ENCODE data around the gene SPATA3. TPM values are rescaled to one million over a fixed set of nuclear protein-coding genes. Genes with fewer than 3 reads are reported as not detected.
"Not testable (repeated sequence)": the region's sequence is repeated elsewhere in the genome, so short reads cannot be mapped to it uniquely, and the experiment has no call there.

SPATA3 gene
- total RNA-seq, 1 donor from 2014 or later, result not detected

DNA sequence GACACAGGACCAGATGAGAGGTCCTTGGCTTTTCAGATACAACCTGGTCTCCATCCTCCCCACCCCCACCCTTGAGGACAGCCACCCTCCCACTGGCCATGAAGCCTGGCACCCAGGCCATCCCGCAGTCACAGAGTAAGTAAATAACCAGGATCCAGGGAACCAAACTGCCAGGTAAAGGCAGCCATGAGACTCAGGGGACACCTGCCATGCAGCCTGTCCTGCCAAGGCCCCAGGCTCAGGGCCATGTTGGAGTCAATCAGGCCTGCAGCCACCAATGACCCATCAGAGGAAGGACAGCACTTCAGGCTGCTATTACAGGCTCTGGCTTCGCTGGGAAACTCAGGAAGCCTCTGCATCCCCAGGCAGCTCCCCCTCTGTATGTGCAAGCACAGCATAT is 15.6 kb downstream of the SPATA3 start:
- intact Hi-C loops (cut with DNase I), result no loop called here
- no peak for ATAC-seq
- DNase-seq (ENCODE audit: low spot score), result no peak

DNA sequence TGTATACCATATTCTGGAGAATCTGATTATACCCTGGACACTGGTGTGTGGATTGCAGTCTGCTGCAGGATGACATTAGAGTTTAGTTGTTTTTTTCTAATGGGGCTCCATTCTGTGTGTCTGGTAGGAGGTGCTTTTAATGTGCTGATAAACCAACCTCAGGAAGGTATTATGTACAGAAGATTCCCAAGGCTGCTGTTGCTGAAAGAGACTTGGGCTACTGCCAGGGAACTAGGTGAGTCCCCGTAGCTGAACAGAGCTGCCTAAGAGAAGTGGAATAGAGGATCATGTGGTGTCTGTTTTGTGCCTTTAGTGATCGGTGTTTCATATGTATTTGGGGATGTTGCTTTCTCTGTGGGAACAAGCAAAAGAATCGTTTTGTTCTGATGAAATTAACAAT is 16.5 kb downstream of the SPATA3 start:
- ATAC-seq (no peak), DNase-seq (ENCODE audit: low spot score) (no peak)
- intact Hi-C loops (cut with DNase I), result no loop called here

DNA sequence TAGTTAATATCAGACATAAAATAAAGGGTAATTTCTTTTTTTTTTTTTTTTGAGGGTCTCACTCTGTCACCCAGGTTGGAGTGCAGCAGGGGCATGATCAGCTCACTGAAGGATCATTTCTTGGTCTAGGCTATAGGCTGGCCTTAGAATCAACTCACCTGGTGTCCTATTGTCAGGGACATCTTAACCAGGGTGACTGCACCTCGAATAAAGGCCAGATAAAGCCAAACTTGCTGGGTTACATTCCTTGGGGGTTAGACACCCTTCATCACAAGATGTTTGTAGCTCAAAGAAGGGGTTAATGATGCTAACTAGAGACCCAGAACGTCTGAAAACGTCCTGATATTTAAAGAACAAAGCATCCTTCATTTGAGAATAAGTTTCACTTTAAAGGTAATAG is 17.9 kb downstream of the SPATA3 start:
- ATAC-seq, result no peak
- DNase-seq (ENCODE audit: low spot score), result no peak
- intact Hi-C loops (cut with DNase I), result no loop called here

DNA sequence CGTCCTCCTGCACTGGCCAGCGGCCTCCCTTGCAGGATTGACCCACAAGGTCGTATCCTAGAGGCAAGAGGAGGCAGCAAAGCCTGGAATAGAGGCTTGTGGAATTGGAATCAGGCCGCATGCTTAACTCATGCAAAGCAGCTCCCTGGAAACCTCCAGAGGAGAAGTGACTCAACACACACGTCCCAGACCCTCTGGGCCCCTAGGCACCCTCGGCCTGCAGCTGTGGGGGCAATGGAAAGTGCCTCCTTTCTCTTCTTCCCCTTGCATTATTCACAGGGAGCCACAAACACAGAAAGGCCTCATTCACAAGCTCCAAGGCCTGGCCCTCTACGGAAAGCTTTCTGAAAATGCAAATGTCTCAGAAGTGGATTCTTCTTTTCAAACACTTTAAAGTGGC is 19.6 kb downstream of the SPATA3 start:
- DNase-seq (ENCODE audit: low spot score) (no peak), ATAC-seq (no peak)
- intact Hi-C loops (cut with DNase I), result no loop called here

DNA sequence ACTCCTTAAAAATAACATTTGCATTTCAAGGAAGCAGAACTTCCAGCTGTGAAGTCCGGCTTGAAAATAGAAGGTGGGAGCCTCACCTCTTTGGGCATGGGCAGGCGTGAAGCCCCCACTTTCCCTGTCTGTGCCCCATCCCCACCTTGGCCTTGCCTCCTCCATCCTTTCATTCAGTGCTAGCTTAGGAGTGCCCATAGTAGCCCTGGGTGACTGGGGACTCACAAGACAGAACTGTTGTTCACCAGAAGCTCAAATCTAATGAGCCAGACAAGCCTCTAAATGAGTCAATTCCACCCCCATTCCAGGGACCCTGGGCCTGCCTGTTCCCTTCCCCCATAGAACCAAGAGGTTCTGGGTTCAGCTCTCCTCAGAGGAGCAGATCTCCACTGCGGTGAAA is 20.0 kb downstream of the SPATA3 start:
- intact Hi-C loops (cut with DNase I), result no loop called here
- DNase-seq (ENCODE audit: low spot score), result no peak
- no peak for ATAC-seq

DNA sequence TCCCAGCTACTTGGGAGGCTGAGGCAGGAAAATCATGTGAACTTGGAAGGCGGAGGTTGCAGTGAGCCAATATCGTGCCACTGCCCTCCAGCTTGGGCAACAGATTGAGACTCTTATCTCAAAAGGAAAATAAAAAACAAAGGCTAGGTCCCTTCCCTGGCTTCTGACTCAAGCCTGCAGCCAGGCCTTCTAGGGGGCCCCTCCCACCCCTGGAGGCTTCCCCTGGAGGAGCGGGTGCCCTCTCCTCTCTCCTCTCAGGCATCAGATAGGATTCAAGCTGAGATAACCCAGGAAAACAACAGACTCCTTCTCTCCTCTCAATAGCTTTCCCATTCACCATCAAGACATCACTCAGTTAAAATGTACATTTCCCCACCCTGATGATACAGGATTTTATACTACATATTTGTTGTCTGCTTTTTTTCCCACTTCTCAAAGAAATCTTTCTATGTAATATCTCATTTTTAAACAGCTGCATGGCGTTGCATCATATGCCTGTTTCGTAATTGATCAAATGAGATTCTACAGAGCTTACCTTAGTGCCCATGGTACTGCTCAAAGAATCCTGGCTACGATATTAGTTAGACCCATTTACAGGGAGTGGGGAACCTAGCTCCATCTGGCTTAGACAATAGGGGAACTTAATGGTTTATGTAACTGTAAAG is 20.8 kb downstream of the SPATA3 start:
- ATAC-seq, result no peak
- no peak for DNase-seq (ENCODE audit: low spot score)

DNA sequence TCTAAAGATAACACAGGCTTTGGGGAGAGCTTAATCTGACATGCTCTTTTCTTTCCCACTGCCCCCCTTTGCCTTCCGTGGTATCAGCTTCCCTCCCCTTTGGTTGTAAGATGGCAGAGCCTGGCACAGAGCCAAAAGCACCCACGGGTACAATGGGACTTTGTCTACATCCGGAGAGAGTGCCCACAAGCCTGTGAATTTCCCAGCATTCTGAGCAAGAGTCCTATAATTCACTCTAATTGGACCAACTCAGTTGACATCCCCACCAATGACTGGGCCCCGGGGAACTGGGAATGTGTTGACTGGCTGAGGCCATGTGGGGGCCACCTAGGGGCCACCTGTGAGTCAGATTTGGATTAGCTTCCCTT is 21.3 kb downstream of the SPATA3 start:
- peak; percentile 80 for DNase-seq (ENCODE audit: low spot score)
- intact Hi-C loops (cut with DNase I), result no loop called here

More for the DNA sequence above, 20.8 kb downstream of the SPATA3 start:
- intact Hi-C loops (cut with DNase I), result no loop called here

DNA sequence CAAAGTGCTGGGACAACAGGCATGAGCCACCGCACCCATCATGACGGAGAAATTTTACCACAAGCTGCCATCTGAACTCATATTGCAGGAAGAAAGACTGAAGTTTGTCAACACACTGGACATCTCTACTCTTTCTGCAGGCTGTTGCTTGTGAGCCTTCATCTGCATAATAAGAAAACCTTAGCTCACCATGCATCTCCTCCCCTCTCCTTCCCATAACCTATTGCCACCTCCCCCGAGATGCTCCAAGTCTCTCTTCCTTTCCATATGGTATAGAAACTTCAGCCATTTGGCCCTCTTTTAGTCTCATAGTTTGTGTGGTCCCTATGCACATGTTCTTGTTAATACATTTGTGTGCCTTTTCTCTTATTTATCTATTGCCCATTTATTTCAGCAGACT is 22.3 kb downstream of the SPATA3 start:
- intact Hi-C loops (cut with DNase I), result no loop called here
- no peak for ATAC-seq
- no peak for DNase-seq (ENCODE audit: low spot score)

More for the DNA sequence above, 21.3 kb downstream of the SPATA3 start:
- peak; percentile 51 for ATAC-seq

DNA sequence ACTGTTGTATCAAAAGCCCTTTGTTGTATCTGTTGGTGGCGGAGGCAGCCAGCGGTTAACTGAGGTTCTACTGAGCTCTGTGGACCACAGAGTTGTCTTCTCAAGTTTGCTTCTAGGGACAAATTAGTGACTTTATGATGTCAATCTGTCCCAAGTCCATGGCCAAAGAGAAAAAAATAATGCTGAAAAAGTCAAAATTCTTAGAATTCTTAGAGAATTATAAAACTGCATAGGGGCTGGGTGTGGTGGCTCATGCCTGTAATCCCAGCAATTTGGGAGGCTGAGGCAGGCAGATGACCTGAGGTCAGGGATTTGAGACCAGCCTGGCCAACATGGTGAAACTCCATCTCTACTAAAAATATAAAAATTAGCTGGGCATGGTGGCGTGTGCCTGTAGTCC is 29.1 kb downstream of the SPATA3 start:
- ATAC-seq; intact Hi-C loops (cut with DNase I); DNase-seq (ENCODE audit: low spot score): not testable (repeated sequence)

DNA sequence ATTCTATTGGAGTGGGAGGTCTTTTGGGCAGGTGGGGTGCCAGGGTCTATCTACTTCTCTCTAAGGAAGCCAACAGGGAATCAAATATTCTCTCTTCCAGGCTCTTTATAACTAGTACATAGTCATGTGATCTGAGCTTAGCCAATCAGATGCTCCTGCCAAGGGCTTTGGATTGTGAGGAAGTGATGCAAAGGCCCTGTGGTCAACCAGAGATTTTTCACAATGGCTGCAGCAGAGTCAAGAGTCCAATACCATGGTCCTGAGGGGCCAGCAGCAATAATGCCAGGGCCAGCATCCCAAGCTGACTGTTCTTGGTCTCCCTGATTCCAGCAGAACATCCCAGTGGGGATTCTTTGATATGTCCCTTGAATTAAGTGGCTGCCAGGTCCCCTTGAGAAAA is 33.0 kb downstream of the SPATA3 start:
- intact Hi-C loops (cut with DNase I), result no loop called here
- DNase-seq (ENCODE audit: low spot score) (no peak), ATAC-seq (no peak)

DNA sequence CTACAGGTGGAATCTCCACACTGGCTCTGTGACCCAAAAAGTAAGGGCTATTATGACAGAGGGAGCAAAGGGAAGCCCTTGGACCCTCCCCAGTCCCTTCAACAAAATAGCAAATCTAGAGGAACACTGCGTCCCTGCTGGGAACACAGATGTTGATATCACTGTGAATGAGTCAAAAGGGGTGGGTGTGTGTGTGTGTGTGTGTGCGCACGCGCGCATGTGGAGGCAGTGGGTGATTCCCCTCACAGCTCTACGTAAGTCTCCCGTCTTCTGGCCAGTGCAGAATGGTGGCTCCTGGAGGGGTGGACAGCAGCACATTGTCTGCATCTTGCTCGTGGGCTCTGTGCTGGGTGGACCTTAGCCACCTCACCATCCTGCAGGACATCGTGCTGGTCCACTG is 33.6 kb downstream of the SPATA3 start:
- intact Hi-C loops (cut with DNase I), result no loop called here
- DNase-seq (ENCODE audit: low spot score) (no peak), ATAC-seq (no peak)

DNA sequence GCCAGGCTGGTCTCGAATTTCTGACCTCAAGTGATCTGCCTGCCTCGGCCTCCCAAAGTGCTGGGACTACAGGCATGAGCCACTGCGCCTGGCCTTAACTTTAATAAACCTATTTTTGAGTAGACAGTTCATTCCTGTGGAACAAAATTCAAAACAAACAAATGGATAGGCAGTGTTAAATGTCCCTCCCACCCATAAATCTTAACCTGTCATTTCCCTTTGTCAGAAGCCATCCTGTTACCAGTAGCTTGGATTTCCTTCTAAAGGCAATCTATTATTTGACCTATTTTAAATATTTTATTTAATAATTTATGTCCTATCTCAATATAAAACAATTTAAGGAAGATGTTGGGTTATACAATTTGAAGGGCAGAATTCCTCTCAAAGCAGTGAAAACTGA is 34.8 kb downstream of the SPATA3 start:
- no peak for ATAC-seq
- intact Hi-C loops (cut with DNase I), result no loop called here
- no peak for DNase-seq (ENCODE audit: low spot score)

DNA sequence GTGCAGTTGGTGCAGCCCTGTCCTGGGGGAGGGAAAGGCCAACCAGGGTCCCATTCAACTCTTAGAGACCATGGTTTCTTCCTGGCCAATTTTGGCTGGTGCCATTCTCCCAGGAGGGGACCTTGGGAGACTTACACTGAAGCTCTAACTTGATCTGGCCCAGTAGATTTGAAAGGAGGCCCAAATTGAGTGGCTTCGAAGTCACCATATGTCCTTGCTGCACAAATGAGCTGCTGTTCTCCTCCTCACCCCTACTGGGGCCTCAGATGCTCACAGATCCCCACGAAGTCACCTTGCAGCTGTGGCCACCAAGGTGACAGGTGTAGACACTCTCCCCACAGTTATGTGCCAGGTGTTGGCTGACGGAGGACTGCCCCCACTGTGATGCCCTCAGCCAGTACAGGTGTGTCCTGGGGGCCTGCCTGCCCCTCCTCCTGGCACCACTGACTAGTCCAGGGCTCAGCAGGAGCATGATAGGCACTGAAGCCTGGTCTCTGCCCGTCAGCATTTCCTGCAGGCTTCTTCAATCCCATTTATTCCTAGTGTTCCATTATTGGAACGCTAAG is 36.7 kb downstream of the SPATA3 start:
- intact Hi-C loops (cut with DNase I), result no loop called here
- no peak for DNase-seq (ENCODE audit: low spot score)
- no peak for ATAC-seq

DNA sequence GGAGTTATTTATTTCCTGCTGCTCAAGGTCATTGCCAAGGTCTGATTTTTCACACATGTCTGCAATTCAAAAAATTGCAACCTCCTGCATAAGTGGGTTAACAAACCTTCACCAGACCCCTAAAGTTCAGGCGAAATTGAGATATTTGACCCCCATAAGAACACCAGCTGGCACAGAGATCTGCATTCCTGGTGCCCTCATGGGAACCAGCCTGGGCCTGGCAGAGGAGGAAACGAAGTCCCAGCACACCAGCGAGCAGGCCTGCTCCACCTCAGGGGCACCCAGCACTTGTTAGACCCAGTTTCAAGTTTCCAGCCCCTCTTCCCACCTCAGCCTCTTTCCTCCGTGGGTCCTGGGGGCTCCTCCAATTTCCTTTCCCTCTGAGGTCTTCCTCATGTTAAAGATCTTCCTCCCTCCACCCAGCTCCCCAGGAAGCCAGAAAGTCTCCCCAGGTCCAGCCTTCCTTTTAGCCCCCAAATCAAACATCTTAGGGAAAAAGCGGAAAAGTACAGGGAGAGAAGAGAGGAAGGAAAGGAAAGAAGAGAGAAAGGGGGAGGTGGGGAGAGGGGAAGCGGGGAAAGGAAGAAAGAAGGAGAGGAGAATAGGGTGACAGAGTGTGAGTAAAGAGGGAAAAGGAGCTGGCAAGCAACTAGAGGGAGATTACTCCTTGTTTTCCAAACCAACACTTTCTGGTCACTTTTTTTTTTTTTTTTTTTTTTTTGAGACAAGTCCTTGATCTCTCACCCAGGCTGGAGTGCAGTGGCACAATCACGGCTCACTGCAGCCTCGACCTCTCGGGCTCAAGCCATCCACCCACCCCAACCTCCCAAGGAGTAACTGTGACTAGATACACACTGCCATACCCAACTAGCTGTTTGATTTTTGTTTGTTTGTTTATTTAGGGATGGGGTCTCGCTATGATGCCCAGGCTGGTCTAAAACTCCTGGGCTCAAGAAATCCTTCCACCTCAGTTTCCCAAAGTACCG is 37.5 kb downstream of the SPATA3 start:
- no peak for ATAC-seq
- intact Hi-C loops (cut with DNase I), result no loop called here
- DNase-seq (ENCODE audit: low spot score), result no peak

DNA sequence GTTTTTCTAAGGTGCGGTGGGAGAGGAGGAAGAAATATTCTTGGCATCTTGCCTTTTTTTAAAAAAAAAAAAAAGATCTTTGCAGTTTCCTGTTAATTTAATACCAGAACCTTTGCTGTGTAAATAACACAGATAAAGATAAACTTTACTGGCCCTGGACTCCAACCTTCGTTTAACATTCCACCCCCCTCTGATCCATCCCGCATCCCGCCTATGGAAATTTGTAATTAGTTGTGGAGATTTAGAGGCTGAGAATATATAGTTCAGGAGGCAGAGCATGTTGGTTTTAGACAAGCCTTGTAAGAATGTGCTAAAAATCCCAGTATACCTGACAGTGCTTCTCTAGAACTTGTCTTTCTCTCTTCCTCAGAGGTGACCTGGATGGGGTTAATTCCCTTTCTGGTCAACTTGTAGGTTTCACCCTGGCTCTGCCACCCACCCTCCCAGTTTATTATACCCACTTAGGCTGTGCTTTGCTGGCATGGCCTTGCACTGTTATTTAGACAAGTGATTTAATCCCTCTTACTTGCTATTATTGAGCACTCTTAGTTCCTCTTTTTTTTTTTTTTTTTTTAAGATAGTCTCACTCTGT is 38.5 kb downstream of the SPATA3 start:
- ATAC-seq, result no peak
- DNase-seq (ENCODE audit: low spot score), result no peak
- intact Hi-C loops (cut with DNase I), result no loop called here

DNA sequence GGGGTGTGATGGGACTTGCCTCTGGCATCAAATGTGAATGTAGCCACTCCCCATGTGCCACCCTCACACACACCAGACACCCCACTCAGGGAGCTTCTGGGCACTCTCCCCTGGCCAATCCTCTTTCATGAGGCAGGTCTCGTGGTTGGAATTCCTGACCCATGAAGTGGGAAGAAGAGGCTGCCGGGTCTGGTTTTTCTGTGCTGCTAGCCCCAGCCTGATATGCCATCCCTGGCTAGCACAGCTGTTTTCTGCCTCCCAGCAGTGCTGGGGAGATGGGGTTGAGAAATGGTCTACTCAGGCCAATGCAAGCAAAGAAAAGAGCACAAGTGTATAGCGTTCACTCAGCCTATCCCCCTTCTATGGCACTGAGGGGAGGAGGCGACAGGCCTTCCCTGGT is 40.2 kb downstream of the SPATA3 start:
- intact Hi-C loops (cut with DNase I), result no loop called here

DNA sequence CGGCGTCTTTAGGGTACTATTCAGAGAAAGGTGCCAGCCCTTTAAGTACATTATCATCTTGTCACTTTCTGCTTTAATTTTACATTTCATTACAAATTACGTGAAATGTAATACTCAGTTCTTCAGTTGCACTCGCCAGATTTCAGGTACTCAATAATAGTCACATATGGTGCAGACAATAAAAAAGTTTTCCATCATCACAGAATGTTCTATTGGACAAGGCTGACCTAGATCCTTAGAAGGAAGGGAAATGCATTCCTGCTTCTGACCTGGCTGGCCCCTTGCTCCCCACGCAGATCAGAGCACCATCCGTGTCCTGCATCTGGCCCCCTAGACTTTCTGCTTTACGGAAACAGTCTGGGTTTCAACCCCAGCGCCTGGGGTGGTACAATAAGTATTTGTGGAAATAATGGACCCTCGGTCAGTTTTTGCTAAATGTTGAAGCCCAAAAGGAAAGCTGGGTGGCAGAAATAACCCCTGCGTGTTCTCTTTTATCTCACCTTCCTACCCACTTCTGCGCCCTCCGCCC is 40.7 kb downstream of the SPATA3 start:
- ATAC-seq (no peak), DNase-seq (ENCODE audit: low spot score) (no peak)
- intact Hi-C loops (cut with DNase I), result no loop called here

More for the DNA sequence above, 40.2 kb downstream of the SPATA3 start:
- ATAC-seq (no peak), DNase-seq (ENCODE audit: low spot score) (no peak)

DNA sequence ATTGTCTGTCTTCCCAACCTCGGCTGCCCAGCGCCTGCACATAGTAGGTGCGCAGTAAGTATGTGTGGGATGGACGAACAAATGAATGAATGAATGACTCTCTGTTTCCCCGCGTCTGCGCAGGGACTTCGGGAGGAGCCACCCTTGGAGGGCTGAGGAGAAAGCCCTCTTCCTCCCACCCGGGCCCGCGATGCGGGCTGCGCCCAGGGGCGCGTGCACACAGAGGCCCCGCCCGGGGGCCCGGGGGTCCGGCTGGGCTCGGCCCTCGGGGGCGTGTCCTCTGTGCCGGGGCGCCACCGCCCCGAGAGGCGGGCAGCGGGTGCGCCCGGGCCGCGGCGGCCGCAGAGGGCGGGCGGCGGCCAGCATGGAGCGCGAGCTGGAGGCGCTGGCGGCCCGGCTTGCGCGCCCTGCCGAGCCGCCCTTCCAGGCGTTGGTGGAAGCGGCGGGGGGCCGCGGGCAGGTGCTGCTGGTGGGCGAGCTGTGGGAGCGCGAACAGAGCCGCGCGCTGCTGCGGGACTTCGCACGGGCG is 41.3 kb downstream of the SPATA3 start, which contains the start of gene C2orf72:
C2orf72 (plus strand) TSS at position 322 of the 529 bp plus-strand sequence; CDS start at position 365, 43 bp downstream.
- no peak for ATAC-seq
- DNase-seq (ENCODE audit: low spot score), result no peak
- intact Hi-C loops (cut with DNase I), result no loop called here

All from sciatic nerve (tissue), 2 donors.